Measurements from ENCODE around the gene GPX8. TPM values are rescaled to one million over a fixed set of nuclear protein-coding genes. Genes with fewer than 3 reads are reported as not detected.

GPX8 gene, protein sequence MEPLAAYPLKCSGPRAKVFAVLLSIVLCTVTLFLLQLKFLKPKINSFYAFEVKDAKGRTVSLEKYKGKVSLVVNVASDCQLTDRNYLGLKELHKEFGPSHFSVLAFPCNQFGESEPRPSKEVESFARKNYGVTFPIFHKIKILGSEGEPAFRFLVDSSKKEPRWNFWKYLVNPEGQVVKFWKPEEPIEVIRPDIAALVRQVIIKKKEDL
- 149 and 187 TPM in 2 replicates for total RNA-seq

DNA sequence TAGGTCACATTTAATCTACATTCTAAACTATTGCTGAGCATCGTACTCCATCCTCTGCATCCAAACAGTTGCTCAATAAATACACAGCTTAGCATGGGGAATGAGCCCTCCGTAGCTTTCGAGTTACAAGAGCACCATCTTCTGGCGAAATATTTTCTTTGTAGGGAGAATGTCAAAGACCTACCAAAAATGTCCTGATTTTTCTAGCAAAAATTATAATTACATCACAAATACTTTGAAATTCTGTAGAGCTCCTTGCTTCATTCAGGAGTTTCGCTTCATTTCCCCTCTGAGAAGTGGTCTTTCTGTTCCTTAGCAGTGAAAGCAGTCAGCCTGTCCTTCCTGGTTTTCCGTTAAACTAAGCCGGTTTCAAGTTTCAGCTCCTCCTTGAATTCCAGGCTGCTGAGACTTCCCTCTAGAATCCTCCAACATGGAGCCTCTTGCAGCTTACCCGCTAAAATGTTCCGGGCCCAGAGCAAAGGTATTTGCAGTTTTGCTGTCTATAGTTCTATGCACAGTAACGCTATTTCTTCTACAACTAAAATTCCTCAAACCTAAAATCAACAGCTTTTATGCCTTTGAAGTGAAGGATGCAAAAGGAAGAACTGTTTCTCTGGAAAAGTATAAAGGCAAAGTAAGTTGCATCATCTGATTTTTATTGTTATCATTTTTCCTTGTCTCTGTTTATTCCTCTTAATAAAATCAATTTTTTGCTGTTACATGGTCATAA is at the start of gene GPX8:
Gene GPX8 (plus strand): TSS at position 409 of the 730 bp plus-strand sequence. CDS start 22 bp downstream, at position 431.

DNA sequence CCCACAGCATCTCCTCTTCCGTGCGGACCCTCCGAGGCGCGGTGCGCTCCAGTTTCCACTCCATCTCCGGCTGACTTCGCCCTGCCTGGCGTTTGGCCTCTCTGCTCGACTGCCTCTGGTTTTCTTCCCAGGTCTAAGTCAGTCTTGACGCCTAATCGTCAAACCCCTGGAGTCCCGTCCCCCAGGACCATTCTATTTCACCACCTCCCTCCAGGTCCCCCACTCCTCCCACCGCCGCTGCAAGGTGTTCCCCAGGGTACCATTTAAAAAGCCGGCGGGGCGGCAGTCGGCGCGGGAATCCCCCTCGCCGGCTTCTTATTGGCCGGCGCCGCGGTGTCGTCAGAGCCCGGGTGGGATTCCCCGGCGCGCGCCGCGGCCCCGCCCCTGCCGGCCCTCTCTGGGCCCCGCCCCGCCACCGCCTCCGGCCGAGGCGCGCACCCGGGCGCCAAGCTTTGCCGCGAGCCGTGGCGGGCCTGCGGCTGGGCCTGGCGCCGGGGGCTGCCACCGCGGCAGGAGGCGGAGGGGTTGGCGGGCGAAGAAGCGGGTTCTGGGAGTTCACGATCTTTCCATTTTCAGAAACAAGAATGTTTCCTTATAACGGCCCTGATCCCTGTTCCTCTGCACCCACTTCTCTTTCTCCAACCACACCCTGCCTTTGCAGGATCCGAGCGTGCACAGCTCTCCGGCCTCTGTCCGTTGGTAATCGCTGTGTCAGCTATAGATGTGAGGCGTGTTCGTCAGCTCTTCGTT is 13.1 kb downstream of the GPX8 start, which contains the start of gene CDC20B:
Gene CDC20B (minus strand): TSS at position 241 of the 750 bp plus-strand sequence. CDS start 177 bp downstream, at position 64.

Other genes starting within 250 kb of the GPX8 start
- gene ESM1, start 174.6 kb upstream of the GPX8 start, total RNA-seq: 1.2 and 6.6 TPM in 2 replicates
- not detected in 2 replicates for gene GZMK, start 135.9 kb upstream of the GPX8 start, total RNA-seq
- gene GZMA, start 57.5 kb upstream of the GPX8 start, total RNA-seq: not detected in 2 replicates
- gene CDC20B, start 13.0 kb downstream of the GPX8 start, total RNA-seq: not detected in 2 replicates
- not detected in 2 replicates for gene MCIDAS, start 67.1 kb downstream of the GPX8 start, total RNA-seq
- not detected in 2 replicates for gene CCNO, start 73.4 kb downstream of the GPX8 start, total RNA-seq
- gene DHX29, start 147.5 kb downstream of the GPX8 start, total RNA-seq: 26.8 and 33.0 TPM in 2 replicates
- 67.2 and 68.4 TPM in 2 replicates for gene MTREX, start 147.8 kb downstream of the GPX8 start, total RNA-seq